Tibial nerve (tissue), 3 donors: ENCODE results near the gene POLR3B.

ENCODE experiments used
- CTCF ChIP-seq, 5 experiments: fragments of 200-600 bp in 3 of 5; fragments of 450-650 bp in 2 of 5; sonication (generic) in 3 of 5; IDR thresholded peaks; one replicate each; pipeline ENCODE4 v1.5.1; 2016 to 2019; ENCODE audit warnings: antibody characterized with exemption in 5 of 5, mild to moderate bottlenecking in 3 of 5, moderate library complexity in 2 of 5
- POLR2A ChIP-seq, 2 donors: fragments of 450-650 bp; IDR thresholded peaks; one replicate each; pipeline ENCODE4 v1.6.1; 2017; ENCODE audit warnings: antibody characterized with exemption in 2 of 2, mild to moderate bottlenecking in 2 of 2, moderate library complexity in 2 of 2

GRCh38 chr12:106341086-106341877, 16.3 kb upstream of the POLR3B start:
- no peak for TF ChIP-seq CTCF (IDR thresholded peaks at IDR 0.05)
- no peak for TF ChIP-seq POLR2A (IDR thresholded peaks at IDR 0.05)
